CD4-positive, alpha-beta T cell treated with Interferon alpha-2 for 1 hour (primary cell): Measurements from ENCODE around the gene EPHA8.

Experiments
- DNase-seq, 2 donors: peaks; one replicate each; pipeline ENCODE4 v3.0.0-alpha.2; 2020 to 2022

Gene EPHA8

GRCh38 chr1:22595108-22595507, 31.8 kb downstream of the EPHA8 start:
- DNase-seq: no peak

DNA sequence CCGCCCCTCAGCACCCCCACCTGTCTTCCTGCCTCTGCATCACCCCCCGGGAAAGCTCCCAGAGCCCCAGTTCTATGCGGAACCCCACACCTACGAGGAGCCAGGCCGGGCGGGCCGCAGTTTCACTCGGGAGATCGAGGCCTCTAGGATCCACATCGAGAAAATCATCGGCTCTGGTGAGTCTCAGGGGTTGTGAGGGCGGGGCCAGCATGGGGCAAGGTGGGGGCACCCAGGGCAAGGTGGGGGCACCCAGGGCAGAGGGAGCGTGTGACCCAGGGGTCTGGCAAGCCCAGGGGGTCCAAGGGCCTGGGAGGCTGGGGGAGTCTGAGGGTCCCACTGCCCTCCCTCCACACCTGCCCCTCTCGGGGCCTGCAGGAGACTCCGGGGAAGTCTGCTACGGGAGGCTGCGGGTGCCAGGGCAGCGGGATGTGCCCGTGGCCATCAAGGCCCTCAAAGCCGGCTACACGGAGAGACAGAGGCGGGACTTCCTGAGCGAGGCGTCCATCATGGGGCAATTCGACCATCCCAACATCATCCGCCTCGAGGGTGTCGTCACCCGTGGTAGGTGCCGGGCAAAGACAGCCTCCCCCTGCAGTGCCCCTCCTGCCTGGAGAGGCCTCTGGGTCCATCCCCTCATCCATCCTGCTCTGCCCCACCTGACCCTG, 34.1 kb downstream of the EPHA8 start:
- no peak for DNase-seq

- DNase-seq: no peak
Measured at GRCh38 chr1:22597996-22598395, 34.7 kb downstream of the EPHA8 start.

DNA sequence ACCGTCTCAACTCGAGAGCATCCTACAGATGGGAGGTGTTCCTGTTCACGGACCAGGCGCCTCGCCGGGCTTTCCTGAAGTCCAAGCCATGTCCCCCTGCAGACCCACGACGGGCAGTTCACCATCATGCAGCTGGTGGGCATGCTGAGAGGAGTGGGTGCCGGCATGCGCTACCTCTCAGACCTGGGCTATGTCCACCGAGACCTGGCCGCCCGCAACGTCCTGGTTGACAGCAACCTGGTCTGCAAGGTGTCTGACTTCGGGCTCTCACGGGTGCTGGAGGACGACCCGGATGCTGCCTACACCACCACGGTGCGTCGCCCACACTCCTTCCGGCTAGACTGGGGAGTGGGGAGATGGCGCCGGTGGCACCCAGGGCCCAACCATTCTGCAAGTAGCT, 35.4 kb downstream of the EPHA8 start:
- no peak for DNase-seq

GRCh38 chr1:22600071-22600816, 37.0 kb downstream of the EPHA8 start:
- no peak for DNase-seq

DNA sequence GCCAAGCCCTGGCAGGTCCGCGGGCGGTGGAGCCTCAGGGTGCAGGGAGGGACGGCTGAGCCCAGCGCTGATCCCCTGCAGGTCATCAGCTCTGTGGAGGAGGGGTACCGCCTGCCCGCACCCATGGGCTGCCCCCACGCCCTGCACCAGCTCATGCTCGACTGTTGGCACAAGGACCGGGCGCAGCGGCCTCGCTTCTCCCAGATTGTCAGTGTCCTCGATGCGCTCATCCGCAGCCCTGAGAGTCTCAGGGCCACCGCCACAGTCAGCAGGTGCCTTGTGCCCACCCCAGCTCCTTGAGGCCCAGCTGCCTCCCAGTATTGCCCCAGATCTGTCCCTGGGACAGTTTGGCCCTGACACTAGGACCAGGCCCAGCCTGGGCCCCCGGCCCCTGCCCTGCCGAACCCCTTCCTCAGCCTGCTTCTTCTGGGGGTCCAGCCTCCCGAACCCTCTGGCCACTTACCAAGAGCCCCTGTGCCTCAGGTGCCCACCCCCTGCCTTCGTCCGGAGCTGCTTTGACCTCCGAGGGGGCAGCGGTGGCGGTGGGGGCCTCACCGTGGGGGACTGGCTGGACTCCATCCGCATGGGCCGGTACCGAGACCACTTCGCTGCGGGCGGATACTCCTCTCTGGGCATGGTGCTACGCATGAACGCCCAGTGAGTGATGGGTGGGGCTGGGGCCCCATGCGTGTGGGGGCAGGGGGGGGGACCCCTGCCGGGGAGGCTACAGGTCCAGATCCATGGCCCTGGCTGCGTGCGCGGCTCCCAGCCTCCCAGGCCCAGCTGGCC, 37.7 kb downstream of the EPHA8 start:
- DNase-seq: no peak

GRCh38 chr1:22601610-22602009, 38.3 kb downstream of the EPHA8 start:
- no peak for DNase-seq

- no peak for DNase-seq
Measured at GRCh38 chr1:22602060-22602740, 38.9 kb downstream of the EPHA8 start.

- DNase-seq: no peak
Measured at GRCh38 chr1:22606161-22606560, 42.9 kb downstream of the EPHA8 start.

DNA sequence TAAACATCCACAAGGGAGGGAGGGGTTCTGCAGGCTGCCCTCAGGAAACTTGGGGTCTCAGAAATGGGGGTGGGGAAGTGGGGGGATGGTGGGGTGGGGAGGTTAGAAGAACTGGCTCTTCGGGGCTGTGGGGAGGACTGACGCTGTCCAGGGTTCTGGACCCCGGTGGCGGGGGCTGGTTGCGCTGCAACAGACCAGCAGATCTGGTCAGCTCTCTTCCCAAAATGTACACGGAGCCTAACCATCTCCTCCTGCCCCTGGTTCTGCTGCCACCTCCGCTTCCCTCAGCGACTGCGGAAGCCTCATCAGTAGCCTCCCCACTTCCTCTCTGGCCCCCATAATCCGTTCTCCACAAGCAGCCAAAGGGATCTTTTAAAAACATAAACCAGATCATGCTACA, 43.9 kb downstream of the EPHA8 start:
- no peak for DNase-seq

- DNase-seq: no peak
Measured at GRCh38 chr1:22608361-22608760, 45.1 kb downstream of the EPHA8 start.

GRCh38 chr1:22609291-22609690, 46.0 kb downstream of the EPHA8 start:
- no peak for DNase-seq

DNA sequence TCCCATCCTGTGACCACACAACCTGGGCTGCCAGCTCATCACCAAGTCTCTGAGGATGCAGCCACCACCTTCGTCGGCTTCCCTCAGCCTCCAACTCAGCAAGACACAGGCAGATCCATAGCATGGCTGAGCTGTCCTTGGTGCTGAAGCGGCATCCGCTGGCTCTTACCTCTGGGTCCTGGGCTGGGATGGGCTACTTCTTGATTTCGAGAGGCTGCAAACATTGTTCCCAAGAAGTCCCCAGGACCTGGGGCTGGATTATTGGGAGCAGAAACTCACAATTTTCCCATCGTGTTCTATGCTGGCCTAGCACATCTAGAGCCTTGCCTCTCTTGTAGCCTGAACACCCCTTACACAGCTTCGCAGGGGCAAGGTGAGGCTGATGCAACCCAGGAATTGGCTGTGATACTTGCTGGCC, 48.2 kb downstream of the EPHA8 start:
- no peak for DNase-seq

DNA sequence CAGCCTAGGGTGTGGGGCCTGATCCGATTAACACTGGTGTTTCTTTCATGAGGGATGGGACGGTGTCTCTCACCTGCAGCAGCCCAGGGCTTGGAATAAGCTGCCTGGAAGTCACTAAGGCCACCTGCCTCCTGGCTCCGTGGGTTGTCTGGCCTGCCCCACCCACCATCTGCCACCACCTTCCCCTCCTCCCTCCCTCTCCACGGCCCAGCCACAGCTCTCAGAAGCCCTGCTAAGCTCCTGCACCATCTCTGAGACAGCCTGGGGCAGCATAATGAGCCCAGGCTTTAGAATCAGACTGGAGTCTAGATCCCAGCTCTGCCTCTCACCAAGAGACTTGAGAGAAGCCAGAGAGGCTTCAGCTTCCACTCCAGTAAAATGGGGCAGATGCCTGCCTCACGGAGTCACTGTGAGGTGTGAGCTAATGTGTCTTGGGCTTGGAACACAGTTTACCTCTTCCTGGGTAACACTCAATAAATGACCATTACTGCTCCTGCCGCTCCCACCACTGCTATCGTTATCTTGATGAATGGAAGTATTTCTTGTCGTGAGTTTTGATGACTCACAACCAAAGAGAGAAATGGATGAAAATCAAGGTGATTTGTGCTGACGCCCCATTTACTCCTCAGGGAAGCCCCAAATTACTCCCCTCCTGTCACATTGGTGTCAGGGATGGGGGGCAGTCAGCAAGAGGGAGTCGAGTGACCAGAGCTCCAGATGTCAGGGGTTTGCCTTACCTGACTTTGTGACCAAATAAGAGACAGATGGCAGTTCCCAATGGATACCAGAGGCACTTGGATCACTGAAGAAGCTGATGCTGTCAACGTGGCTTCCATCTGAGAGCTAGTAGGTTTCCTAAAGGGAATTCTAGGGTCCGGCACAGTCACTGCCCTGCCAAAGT, 49.6 kb downstream of the EPHA8 start:
- DNase-seq: no peak

DNA sequence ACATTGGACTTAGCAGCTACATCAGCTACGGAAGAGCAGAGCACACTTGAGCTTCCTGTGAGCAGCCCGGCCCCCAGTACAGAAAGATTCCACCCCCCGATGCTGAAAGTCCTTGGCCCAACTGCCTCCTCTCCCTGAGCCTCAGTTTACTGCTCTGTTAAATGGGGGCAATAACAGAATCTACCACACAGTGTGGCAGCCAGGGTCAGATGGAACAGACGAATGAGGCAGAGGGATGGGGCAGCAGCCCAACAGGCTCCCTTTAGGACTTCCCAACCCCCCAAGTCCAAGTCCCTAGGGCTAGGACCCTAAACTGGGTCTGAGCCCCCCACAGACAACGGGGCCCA, 50.3 kb downstream of the EPHA8 start:
- DNase-seq: no peak

- no peak for DNase-seq
Measured at GRCh38 chr1:22613951-22614350, 50.7 kb downstream of the EPHA8 start.

GRCh38 chr1:22615886-22616285, 52.6 kb downstream of the EPHA8 start:
- no peak for DNase-seq

GRCh38 chr1:22616571-22616970, 53.3 kb downstream of the EPHA8 start:
- no peak for DNase-seq

GRCh38 chr1:22618056-22618455, 54.8 kb downstream of the EPHA8 start:
- DNase-seq: no peak

DNA sequence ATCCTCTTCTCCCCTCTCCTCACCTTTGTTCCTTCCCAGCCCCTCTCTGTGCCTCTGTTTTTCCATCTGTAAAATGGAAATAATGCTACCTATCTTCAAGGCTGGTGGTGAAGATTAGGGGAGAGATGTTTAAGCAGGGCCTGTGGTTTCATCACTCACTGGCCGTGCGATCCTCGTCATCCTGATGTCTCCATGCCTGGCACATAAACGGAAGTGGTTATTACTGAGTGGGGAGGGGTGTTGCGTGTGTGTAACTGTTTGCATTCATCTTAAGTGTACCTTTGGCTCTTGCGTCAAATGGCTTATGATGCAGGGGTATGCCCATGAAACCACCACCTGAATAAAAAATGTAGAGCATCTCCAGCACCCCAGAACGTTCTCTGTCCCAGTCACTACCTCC, 56.0 kb downstream of the EPHA8 start:
- no peak for DNase-seq

DNA sequence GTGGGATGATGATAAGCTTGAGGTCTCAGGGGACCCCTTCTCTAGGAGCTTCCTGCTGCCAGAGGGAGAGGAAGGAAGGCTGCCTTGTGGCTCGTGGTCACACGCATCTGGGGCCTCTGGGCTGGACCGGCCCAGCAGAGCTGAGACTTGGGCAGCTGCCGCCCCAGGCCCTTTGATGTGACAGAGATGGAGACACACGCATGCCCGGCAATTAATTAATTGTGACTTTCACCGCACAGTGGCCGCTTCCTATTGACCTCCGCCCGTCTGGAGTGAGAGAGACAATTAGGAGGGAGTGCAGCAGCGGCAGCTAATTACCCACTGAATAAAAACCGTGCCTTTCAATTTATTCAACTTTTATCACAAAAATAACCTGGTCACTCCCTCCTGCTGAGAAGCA, 56.5 kb downstream of the EPHA8 start:
- no peak for DNase-seq

DNA sequence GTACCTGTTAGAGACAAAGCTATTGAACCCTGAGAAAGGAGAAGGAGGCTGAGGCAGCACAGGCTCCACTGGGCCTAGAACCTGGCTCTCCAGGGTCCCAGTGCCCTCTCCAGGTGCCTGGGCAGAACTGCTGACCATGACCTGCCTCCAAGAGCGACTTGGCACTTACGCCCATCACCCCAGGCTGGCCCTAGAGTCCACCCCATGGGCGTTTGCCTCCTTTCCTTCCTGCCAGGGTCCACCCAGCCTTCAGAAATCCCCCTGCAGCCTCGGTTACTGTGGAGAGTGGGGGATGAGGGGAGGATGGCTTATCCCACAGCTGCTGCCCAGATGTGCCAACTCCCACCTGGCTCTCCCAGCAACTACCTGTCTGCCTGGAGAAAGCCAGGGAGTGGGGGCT, 58.5 kb downstream of the EPHA8 start:
- DNase-seq: no peak
